Heart left ventricle (tissue), 16 donors: Measurements from ENCODE around the gene SLC5A8. TPM values are rescaled to one million over a fixed set of nuclear protein-coding genes. Genes with fewer than 3 reads are reported as not detected.
"Not testable (repeated sequence)": the region's sequence is repeated elsewhere in the genome, so short reads cannot be mapped to it uniquely, and the experiment has no call there.

Experiments used
- ATAC-seq, 4 donors: fragments of 200-7000 bp; cut with Tn5 transposase; one replicate each; pipeline ENCODE4 v1.9.1; 2020 to 2022; ENCODE audit warnings: moderate library complexity in 4 of 4, mild to moderate bottlenecking in 3 of 4, moderate number of reproducible peaks in 1 of 4
- DNase-seq, 5 donors: peaks; one replicate each; pipeline ENCODE4 v3.0.0-alpha.2; 2020
- H3K27ac ChIP-seq, 12 donors: fragments of 200-600 bp; sonication (generic) in 4 of 12; one replicate each; pipeline versions ENCODE4 v1.5.0 to v1.8.0; 2016 to 2022; ENCODE audit warnings: mild to moderate bottlenecking in 2 of 12
- H3K27me3 ChIP-seq, 9 donors: fragments of 200-600 bp; sonication (generic) in 2 of 9; one replicate each; pipeline versions ENCODE4 v1.5.1 to v1.8.0; 2016 to 2022; ENCODE audit warnings: mild to moderate bottlenecking in 3 of 9
- H3K36me3 ChIP-seq, 9 donors: fragments of 200-600 bp; sonication (generic) in 2 of 9; one replicate each; pipeline versions ENCODE4 v1.5.0 to v1.8.0; 2018 to 2022; ENCODE audit warnings: mild to moderate bottlenecking in 2 of 9
- H3K4me1 ChIP-seq, 12 donors: fragments of 200-600 bp; sonication (generic) in 4 of 12; one replicate each; pipeline versions ENCODE4 v1.5.0 to v1.8.0; 2016 to 2022; ENCODE audit warnings: mild to moderate bottlenecking in 3 of 12
- H3K4me3 ChIP-seq, 12 donors: fragments of 200-600 bp; sonication (generic) in 4 of 12; one replicate each; pipeline versions ENCODE4 v1.5.0 to v1.8.0; 2017 to 2022; ENCODE audit warnings: mild to moderate bottlenecking in 9 of 12, moderate library complexity in 4 of 12
- H3K9me3 ChIP-seq, 12 donors: fragments of 200-600 bp; sonication (generic) in 4 of 12; one replicate each; pipeline versions ENCODE4 v1.5.0 to v1.8.0; 2016 to 2022; ENCODE audit warnings: mild to moderate bottlenecking in 1 of 12
- POLR2A ChIP-seq, 2 donors: fragments of 450-650 bp; IDR thresholded peaks; one replicate each; pipeline ENCODE4 v1.6.1; 2017; ENCODE audit warnings: antibody characterized with exemption in 2 of 2, mild to moderate bottlenecking in 2 of 2, moderate library complexity in 2 of 2
- whole genome bisulfite sequencing, 4 donors: extraction: QIAGEN DNeasy Blood & Tissue Kit in 2 of 4; methylation state at CpG; one replicate each; pipeline versions ENCODE4 v1.1.5 to v1.1.7; 2013 to 2018; 5-methylcytosine and 5-hydroxymethylcytosine counted together
- intact Hi-C, 10 donors: fragments of 100-400 bp; cut with DNase I; formaldehyde crosslinking; loops; one replicate each; pipeline versions ENCODE4 v1.11.1 to v1.14.2; 2022
- polyA plus RNA-seq, 2 donors: library from polyadenylated mRNA; stranded (reverse); fragments of 200-250 nt; gene quantifications; one replicate each; pipeline ENCODE4 v1.2.3, GENCODE V29; 2013
- total RNA-seq, 9 donors: library from RNA; depleted of rRNA in 2 of 9; stranded (reverse); fragments of >200 nt in 2 of 9; fragmentation: NEBNext Ultra II Directional in 3 of 9; extraction: Animal tissue kit (Norgen Biotek cat#: 25700) in 3 of 9; gene quantifications; one replicate each; pipeline versions ENCODE4 v1.1.0 to v1.2.4, GENCODE V29; 2016 to 2023
- TF ChIP-seq, protein P1 (sequence below), 12 donors: fragments of 200-600 bp; sonication (generic) in 4 of 12; IDR thresholded peaks; one replicate each; pipeline versions ENCODE4 v1.5.0 to v1.8.0; 2018 to 2022; ENCODE audit warnings: antibody characterized with exemption in 12 of 12, mild to moderate bottlenecking in 5 of 12
- donor health status: ischemic (EF 13 %, LVEDD 7.1; RV severe dilation, severe dysfunction).
- donor health status: healthy with polysubstance abuse.
- donor health status: DM: no; HTN: yes; CAD: no.
- donor health status: DM: no; HTN: no; CAD: no.
- donor health status: ischemic (EF 25% LVEDD 6.9; RV normal size, moderate dysfunction).
- donor health status: ischemic (EF 25% LVEDD 5.7; RV mildly dilated, moderate dysfunction).
- donor health status: healthy.
- donor health status: DM: yes; HTN: yes; CAD: no.
- donor health status: ischemic (EF 35%, LVEDD 5.7; RV mildly dilated, moderate dysfunction).
- donor health status: nonischemic (EF 11% LVEDD 7.7; RV severe dilation, severe dysfunction).
- donor health status: DM: yes; HTN: yes; CAD: no.
- donor health status: PGD.
- donor health status: ischemic (EF 29% LVEDD 5.4; RV normal size, mild dysfunction).
- donor health status: nonischemic (EF 23%, LVEDD 6.1; RV moderate dilation, normal function).

Gene SLC5A8
- total and polyA plus RNA-seq, 11 donors: not detected

DNA sequence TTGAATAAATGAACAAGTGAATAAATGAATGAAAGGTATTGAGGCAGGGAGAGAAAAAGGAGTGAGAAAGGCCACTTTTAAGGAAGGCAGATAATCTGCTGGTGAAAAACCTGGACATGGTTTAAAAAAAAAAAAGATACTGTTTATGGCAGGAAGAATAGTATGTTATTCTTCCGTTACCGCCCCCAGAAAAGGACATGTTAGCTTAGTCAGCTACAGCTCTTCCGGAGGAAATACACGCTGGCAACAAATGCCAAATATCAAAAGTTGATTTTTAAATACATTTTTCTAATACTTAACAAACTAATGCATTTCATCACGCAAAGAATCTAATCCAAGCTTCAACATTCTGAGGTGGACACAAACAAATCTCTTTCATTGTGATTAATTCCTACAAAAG lies 43.2 kb downstream of the SLC5A8 start:
- Histone ChIP-seq H3K27me3 (no peaks in the 10 kb centered on the region), H3K27ac (no peak overlapping the region), H3K4me1 (no peaks in the 10 kb centered on the region), H3K36me3 (no peaks in the 10 kb centered on the region), H3K4me3 (no peak overlapping the region), H3K9me3 (no peaks in the 10 kb centered on the region)
- TF ChIP-seq, protein P1, sequence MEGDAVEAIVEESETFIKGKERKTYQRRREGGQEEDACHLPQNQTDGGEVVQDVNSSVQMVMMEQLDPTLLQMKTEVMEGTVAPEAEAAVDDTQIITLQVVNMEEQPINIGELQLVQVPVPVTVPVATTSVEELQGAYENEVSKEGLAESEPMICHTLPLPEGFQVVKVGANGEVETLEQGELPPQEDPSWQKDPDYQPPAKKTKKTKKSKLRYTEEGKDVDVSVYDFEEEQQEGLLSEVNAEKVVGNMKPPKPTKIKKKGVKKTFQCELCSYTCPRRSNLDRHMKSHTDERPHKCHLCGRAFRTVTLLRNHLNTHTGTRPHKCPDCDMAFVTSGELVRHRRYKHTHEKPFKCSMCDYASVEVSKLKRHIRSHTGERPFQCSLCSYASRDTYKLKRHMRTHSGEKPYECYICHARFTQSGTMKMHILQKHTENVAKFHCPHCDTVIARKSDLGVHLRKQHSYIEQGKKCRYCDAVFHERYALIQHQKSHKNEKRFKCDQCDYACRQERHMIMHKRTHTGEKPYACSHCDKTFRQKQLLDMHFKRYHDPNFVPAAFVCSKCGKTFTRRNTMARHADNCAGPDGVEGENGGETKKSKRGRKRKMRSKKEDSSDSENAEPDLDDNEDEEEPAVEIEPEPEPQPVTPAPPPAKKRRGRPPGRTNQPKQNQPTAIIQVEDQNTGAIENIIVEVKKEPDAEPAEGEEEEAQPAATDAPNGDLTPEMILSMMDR (IDR thresholded peaks at IDR 0.05): no peak
- no peak for TF ChIP-seq POLR2A (IDR thresholded peaks at IDR 0.05)
- no peak for ATAC-seq
- intact Hi-C loops: no loop called here
- DNase-seq: no peak
- WGBS, 4 donors: 43 to 70% (median 58%) methylated on average over 5 of the region's 5 CpGs

DNA sequence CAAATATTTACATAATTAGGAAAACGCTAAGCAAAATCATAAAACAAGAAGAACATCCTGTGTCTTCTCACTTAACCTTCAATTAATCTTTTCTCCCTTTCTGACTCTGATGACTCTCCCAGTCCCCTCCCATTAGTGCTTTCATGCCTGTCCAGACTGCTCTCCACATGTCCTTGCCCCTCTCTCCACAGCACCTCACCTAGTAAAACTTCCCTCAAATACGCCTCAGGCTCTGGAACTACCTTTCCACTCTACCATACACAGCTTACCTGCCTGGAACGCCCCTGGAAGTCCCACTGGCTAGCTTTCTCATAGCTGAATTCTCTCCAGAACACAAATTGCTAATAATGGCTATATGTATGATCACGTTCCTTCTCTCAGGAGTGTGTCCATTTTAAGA lies 44.7 kb downstream of the SLC5A8 start:
- WGBS, 4 donors: 75 to 78% (median 76%) methylated on average over 4 of the region's 4 CpGs
- Histone ChIP-seq H3K27me3 (no peaks in the 10 kb centered on the region), H3K9me3 (no peaks in the 10 kb centered on the region), H3K27ac (no peak overlapping the region), H3K4me1 (no peaks in the 10 kb centered on the region), H3K36me3 (no peaks in the 10 kb centered on the region), H3K4me3 (no peak overlapping the region)
- TF ChIP-seq, protein P1 (IDR thresholded peaks at IDR 0.05): no peak
- TF ChIP-seq POLR2A (IDR thresholded peaks at IDR 0.05): no peak
- DNase-seq: no peak
- no peak for ATAC-seq
- intact Hi-C loops: no loop called here

DNA sequence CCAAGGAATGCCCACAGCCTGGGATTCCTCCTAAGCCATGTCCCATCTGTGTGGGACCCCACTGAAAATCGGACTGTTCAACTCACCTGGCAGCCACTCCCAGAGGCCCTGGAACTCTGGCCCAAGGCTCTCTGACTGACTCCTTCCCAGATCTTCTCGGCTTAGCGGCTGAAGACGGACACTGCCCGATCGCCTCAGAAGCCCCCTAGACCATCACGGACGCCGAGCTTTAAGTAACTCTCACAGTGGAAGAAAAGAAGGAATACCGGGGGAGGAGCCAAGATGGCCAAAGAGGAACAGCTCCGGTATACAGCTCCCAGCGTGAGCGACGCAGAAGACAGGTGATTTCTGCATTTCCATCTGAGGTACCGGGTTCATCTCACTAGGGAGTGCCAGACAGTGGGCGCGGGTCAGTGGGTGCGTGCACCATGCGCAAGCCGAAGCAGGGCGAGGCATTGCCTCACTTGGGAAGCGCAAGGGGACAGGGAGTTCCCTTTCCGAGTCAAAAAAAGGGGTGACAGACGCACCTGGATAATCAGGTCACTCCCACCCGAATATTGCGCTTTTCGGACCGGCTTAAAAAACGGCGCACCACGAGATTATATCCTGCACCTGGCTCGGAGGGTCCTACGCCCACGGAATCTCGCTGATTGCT lies 64.1 kb downstream of the SLC5A8 start:
- H3K27ac ChIP-seq, H3K9me3 ChIP-seq, H3K36me3 ChIP-seq, H3K4me3 ChIP-seq, H3K27me3 ChIP-seq, intact Hi-C loops, DNase-seq, H3K4me1 ChIP-seq, ATAC-seq: not testable (repeated sequence)
- WGBS, 4 donors: 87 to 92% (median 90%) methylated on average over 30 to 35 of the region's 35 CpGs

DNA sequence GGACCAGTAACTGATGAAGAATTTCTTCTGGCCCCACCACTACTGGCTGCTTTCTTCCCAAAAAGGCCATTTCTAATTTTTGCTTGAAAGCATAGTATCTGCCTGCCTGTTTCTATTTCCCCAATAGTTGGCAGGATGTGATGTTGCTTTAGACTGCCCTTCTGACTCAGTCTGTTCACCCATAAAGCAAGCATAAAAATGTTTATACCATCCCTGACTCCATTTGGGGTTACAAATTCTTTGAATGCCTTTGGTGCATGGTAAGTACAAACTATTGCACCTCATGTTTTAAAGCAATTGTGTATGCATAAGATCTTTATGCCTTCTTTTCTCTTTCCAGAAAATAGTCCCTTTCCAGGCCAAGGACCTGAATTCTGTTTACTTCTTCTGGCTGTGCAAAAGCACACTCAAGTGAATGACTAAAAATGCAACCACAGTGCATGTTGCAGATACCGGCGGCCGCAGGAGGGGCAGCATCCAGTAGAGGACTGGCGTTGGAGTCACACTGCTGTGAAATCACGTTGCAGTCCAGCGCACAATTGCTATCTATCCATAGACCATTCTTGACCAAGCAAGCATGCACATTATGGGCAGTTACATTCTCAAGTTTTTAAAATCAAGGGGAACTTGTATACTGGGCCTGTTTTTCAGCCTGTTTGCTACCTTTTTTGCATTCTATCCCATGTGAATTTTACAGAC lies 82.4 kb downstream of the SLC5A8 start:
- no peak overlapping the region for H3K4me3 ChIP-seq
- H3K4me1 ChIP-seq: no peaks in the 10 kb centered on the region
- no peak for TF ChIP-seq POLR2A (IDR thresholded peaks at IDR 0.05)
- TF ChIP-seq, protein P1 (IDR thresholded peaks at IDR 0.05): no peak
- no peak for ATAC-seq
- peaks cover 0 to 5% (median 0%) of the 10 kb centered on the region in 12 donors for H3K9me3 ChIP-seq
- H3K27me3 ChIP-seq: no peaks in the 10 kb centered on the region
- DNase-seq: no peak
- intact Hi-C loops: no loop called here
- WGBS, 4 donors: 85 to 92% (median 87%) methylated on average over 6 of the region's 6 CpGs
- no peaks in the 10 kb centered on the region for H3K36me3 ChIP-seq
- no peak overlapping the region for H3K27ac ChIP-seq
